SW 1271 (cell line): ENCODE measurements around the gene EPHA6.

Experiments
- DNase-seq, 2 experiments: peaks; one replicate each; lab custom pipeline; 2025; lab: John Stamatoyannopoulos, UW

Gene EPHA6

GRCh38 chr3:97706226-97706625, 891.8 kb downstream of the EPHA6 start:
- DNase-seq = no peak

- DNase-seq = no peak
Measured at GRCh38 chr3:97711654-97712053, 897.3 kb downstream of the EPHA6 start.

- no peak for DNase-seq
Measured at GRCh38 chr3:97712919-97713318, 898.5 kb downstream of the EPHA6 start.

GRCh38 chr3:97713634-97714033, 899.2 kb downstream of the EPHA6 start:
- DNase-seq = no peak

- DNase-seq = peak; percentile 3 to 67
Measured at GRCh38 chr3:97719156-97719821, 904.9 kb downstream of the EPHA6 start.

- DNase-seq = no peak
Measured at GRCh38 chr3:97720417-97720816, 906.0 kb downstream of the EPHA6 start.

- no peak for DNase-seq
Measured at GRCh38 chr3:97721446-97721845, 907.1 kb downstream of the EPHA6 start.

GRCh38 chr3:97736928-97737327, 922.5 kb downstream of the EPHA6 start:
- DNase-seq = no peak

GRCh38 chr3:97738761-97739160, 924.4 kb downstream of the EPHA6 start:
- DNase-seq = no peak

GRCh38 chr3:97742036-97742435, 927.6 kb downstream of the EPHA6 start:
- no peak for DNase-seq

GRCh38 chr3:97744289-97744688, 929.9 kb downstream of the EPHA6 start:
- DNase-seq = no peak

- no peak for DNase-seq
Measured at GRCh38 chr3:97763586-97764406, 949.4 kb downstream of the EPHA6 start.

GRCh38 chr3:97764407-97765238, 950.2 kb downstream of the EPHA6 start, which contains the start of gene ARL6:
Gene ARL6 (plus strand): TSS chr3:97764758. CDS start chr3:97768108, 3,350 bp downstream.
- peak; percentile 91 to 96 for DNase-seq

- DNase-seq = no peak
Measured at GRCh38 chr3:97765336-97765735, 950.9 kb downstream of the EPHA6 start.

GRCh38 chr3:97772926-97773325, 958.5 kb downstream of the EPHA6 start:
- no peak for DNase-seq

- DNase-seq = no peak
Measured at GRCh38 chr3:97778152-97778551, 963.8 kb downstream of the EPHA6 start.

GRCh38 chr3:97793420-97794019, 979.1 kb downstream of the EPHA6 start:
- DNase-seq = peak in 1 of 2 experiments; percentile 56

GRCh38 chr3:97795951-97796350, 981.6 kb downstream of the EPHA6 start:
- no peak for DNase-seq
